ENCODE data around the gene PARP11.
A peak's percentile ranks its signal among the peaks of the same experiment; 100 is the strongest.

Gene PARP11

DNA sequence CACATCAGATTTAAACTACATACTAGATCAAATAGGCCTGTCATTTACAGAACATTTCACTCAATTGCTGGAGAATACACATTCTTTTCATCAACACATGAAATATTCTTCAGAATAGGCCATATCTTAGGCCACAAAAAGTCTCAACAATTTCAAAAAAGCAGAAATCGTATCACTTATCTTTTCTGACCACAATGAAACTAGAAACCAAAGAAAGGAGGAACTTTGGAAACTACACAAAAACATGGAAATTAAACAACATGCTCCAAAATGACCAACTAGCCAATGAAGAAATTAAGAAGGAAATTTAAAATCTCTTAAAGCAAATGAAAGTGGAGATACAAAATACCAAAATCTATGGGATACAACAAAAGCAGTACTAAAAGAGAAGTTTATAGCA lies 35.1 kb downstream of the PARP11 start:
- Histone ChIP-seq H3K9me3 (ENCODE audit: insufficient read depth, low read length) (no peaks in the 10 kb centered on the region), H3K4me2 (ENCODE audit: low read depth, low read length, poor library complexity, severe bottlenecking) (peak overlapping the region; percentile 30), H3K27ac (ENCODE audit: low read depth, low read length) (no peak overlapping the region), H3K9me2 (replicated peaks; ENCODE audit: insufficient read depth, low read length) (no peaks in the 10 kb centered on the region), H3K9ac (ENCODE audit: low read length) (no peak overlapping the region), H2AFZ (ENCODE audit: low read depth, low read length, severe bottlenecking) (no peak overlapping the region), H3K36me3 (ENCODE audit: low read length) (no peaks in the 10 kb centered on the region), H3K79me2 (ENCODE audit: insufficient read depth, low read length) (no peaks in the 10 kb centered on the region; the same call in 1 of the 2 replicates), H4K20me1 (ENCODE audit: low read depth, low read length) (no peaks in the 10 kb centered on the region; the same call in 1 of the 2 replicates), H3K27me3 (ENCODE audit: low read length) (no peaks in the 10 kb centered on the region), H3K4me3 (ENCODE audit: insufficient read depth, low read length, poor library complexity, severe bottlenecking) (no peak overlapping the region), H3F3A (ENCODE audit: insufficient read depth) (no peaks in the 10 kb centered on the region)
- TF ChIP-seq CTCF (IDR thresholded peaks at IDR 0.05; ENCODE audit: insufficient read depth, low read length, poor library complexity, severe bottlenecking): no peak
- no peak for TF ChIP-seq EZH2phosphoT487 (conservative IDR thresholded peaks at IDR 0.05; ENCODE audit: low read length)

- Histone ChIP-seq H3K9ac (ENCODE audit: low read length) (no peak overlapping the region), H3K79me2 (ENCODE audit: insufficient read depth, low read length) (no peaks in the 10 kb centered on the region; the same call in 1 of the 2 replicates), H4K20me1 (ENCODE audit: low read depth, low read length) (no peaks in the 10 kb centered on the region; the same call in 1 of the 2 replicates), H3K4me2 (ENCODE audit: low read depth, low read length, poor library complexity, severe bottlenecking) (peak overlapping the region; percentile 30), H3K4me3 (ENCODE audit: insufficient read depth, low read length, poor library complexity, severe bottlenecking) (no peak overlapping the region), H3K27me3 (ENCODE audit: low read length) (no peaks in the 10 kb centered on the region), H3F3A (ENCODE audit: insufficient read depth) (no peaks in the 10 kb centered on the region), H3K9me2 (replicated peaks; ENCODE audit: insufficient read depth, low read length) (no peaks in the 10 kb centered on the region), H2AFZ (ENCODE audit: low read depth, low read length, severe bottlenecking) (no peak overlapping the region), H3K27ac (ENCODE audit: low read depth, low read length) (no peak overlapping the region), H3K36me3 (ENCODE audit: low read length) (no peaks in the 10 kb centered on the region), H3K9me3 (ENCODE audit: insufficient read depth, low read length) (no peaks in the 10 kb centered on the region)
- TF ChIP-seq CTCF (IDR thresholded peaks at IDR 0.05; ENCODE audit: insufficient read depth, low read length, poor library complexity, severe bottlenecking) (no peak), EZH2phosphoT487 (conservative IDR thresholded peaks at IDR 0.05; ENCODE audit: low read length) (no peak)
Measured at GRCh38 chr12:3837049-3837448, 36.1 kb downstream of the PARP11 start.

DNA sequence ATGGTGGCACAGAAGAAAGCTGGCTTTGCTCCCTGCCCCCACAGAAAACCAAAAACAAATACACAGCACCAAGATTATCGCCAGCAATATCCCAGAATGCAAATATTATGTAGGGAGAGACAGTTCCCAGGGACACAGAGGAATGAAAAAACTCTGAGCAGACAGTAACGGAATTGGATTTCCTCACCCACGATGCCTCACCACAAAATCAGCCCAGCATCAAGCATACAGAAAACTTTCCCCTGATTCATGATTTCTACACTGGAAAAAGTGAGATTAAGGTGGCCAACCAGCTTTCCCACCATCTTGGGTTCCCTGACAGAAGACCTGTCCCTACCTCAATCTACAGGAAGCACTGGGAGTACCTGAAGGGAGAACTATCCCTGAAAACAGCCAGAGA lies 36.6 kb downstream of the PARP11 start:
- Histone ChIP-seq H2AFZ (ENCODE audit: low read depth, low read length, severe bottlenecking) (no peak overlapping the region), H3K27me3 (ENCODE audit: low read length) (no peaks in the 10 kb centered on the region), H3K9me3 (ENCODE audit: insufficient read depth, low read length) (no peaks in the 10 kb centered on the region), H3K36me3 (ENCODE audit: low read length) (no peaks in the 10 kb centered on the region), H3K9me2 (replicated peaks; ENCODE audit: insufficient read depth, low read length) (no peaks in the 10 kb centered on the region), H3K4me3 (ENCODE audit: insufficient read depth, low read length, poor library complexity, severe bottlenecking) (no peak overlapping the region), H4K20me1 (ENCODE audit: low read depth, low read length) (no peaks in the 10 kb centered on the region; the same call in 1 of the 2 replicates), H3F3A (ENCODE audit: insufficient read depth) (no peaks in the 10 kb centered on the region), H3K27ac (ENCODE audit: low read depth, low read length) (no peak overlapping the region), H3K9ac (ENCODE audit: low read length) (no peak overlapping the region), H3K4me2 (ENCODE audit: low read depth, low read length, poor library complexity, severe bottlenecking) (peak overlapping the region; percentile 30), H3K79me2 (ENCODE audit: insufficient read depth, low read length) (no peaks in the 10 kb centered on the region; the same call in 1 of the 2 replicates)
- TF ChIP-seq EZH2phosphoT487 (conservative IDR thresholded peaks at IDR 0.05; ENCODE audit: low read length) (no peak), CTCF (IDR thresholded peaks at IDR 0.05; ENCODE audit: insufficient read depth, low read length, poor library complexity, severe bottlenecking) (no peak)
